GM10248 (cell line): ENCODE data around the gene MRPS5.

ENCODE experiments used
- CTCF ChIA-PET: fragments of 300-600 bp; sonication (Branson Sonifier 250); formaldehyde crosslinking; extraction: SDS; loops from one replicate; lab custom pipeline; 2021; ENCODE audit warnings: antibody characterized with exemption; lab: Yijun Ruan, JAX
- POLR2A ChIA-PET: fragments of 350-650 bp; sonication (Branson Sonifier 250); formaldehyde crosslinking; extraction: SDS; loops from one replicate; lab custom pipeline; 2020; ENCODE audit warnings: antibody characterized with exemption; lab: Yijun Ruan, JAX
- DNase-seq: peaks from one replicate; pipeline ENCODE4 v3.0.0; 2012; ENCODE audit errors: extremely low spot score
- TF ChIP-seq, protein P1 (sequence below): IDR thresholded peaks from 2 replicates; pipeline ENCODE4 v1.5.1; 2012; ENCODE audit warnings: mild to moderate bottlenecking, low read depth; ENCODE audit errors: extremely low read depth, missing control alignments, control extremely low read depth

MRPS5 gene

GRCh38 chr2:95063086-95063958, 58.3 kb downstream of the MRPS5 start:
- ChIA-PET CTCF (interaction anchor here (1.1 to 8.0 kb wide), 7 partner anchors 9 to 107 kb away, joined by 3 to 88 read pairs (median 12); no protein-coding TSS in a partner anchor), POLR2A (interaction anchor here (0.7 kb wide), 1 partner anchor 16 kb away, joined by 3 read pairs; no protein-coding TSS in a partner anchor)
- TF ChIP-seq, protein P1, sequence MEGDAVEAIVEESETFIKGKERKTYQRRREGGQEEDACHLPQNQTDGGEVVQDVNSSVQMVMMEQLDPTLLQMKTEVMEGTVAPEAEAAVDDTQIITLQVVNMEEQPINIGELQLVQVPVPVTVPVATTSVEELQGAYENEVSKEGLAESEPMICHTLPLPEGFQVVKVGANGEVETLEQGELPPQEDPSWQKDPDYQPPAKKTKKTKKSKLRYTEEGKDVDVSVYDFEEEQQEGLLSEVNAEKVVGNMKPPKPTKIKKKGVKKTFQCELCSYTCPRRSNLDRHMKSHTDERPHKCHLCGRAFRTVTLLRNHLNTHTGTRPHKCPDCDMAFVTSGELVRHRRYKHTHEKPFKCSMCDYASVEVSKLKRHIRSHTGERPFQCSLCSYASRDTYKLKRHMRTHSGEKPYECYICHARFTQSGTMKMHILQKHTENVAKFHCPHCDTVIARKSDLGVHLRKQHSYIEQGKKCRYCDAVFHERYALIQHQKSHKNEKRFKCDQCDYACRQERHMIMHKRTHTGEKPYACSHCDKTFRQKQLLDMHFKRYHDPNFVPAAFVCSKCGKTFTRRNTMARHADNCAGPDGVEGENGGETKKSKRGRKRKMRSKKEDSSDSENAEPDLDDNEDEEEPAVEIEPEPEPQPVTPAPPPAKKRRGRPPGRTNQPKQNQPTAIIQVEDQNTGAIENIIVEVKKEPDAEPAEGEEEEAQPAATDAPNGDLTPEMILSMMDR, result no peak
- DNase-seq, result peak; percentile 57

GRCh38 chr2:95062242-95063085, 59.1 kb downstream of the MRPS5 start:
- ChIA-PET POLR2A (interaction anchor here (0.7 kb wide), 1 partner anchor 17 kb away, joined by 3 read pairs; no protein-coding TSS in a partner anchor), CTCF (interaction anchor here (1.1 to 8.0 kb wide), 6 partner anchors 10 to 106 kb away, joined by 3 to 88 read pairs (median 24); no protein-coding TSS in a partner anchor)
- DNase-seq, result no peak
- TF ChIP-seq, protein P1, result no peak

GRCh38 chr2:95061601-95062183, 59.9 kb downstream of the MRPS5 start:
- ChIA-PET CTCF (interaction anchor here (1.1 to 8.0 kb wide), 4 partner anchors 9 to 105 kb away, joined by 3 to 88 read pairs (median 46); no protein-coding TSS in a partner anchor), POLR2A (no interaction called here)
- TF ChIP-seq, protein P1, result no peak
- no peak for DNase-seq

DNA sequence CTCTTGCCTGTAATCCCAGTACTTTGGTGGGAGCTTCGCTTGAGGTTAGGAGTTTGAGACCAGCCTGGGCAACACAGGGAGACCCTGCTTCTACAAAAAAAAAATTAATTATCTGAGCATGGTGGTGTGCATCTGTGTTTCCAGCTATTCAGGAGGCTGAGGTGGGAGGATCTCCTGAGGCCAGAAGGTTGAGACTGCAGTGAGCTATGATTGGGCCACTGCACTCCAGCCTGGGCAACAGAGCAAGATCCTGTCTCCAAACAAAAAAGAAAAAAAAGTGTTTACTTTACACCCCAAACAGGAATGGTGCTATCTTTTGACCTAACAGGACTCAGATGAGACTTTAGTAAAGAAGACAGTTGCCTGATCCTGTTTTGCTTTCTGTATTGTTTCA, 60.5 kb downstream of the MRPS5 start:
- no peak for DNase-seq
- TF ChIP-seq, protein P1, result no peak
- ChIA-PET POLR2A (no interaction called here), CTCF (interaction anchor here (6.0 to 8.0 kb wide), 3 partner anchors 9 to 38 kb away, joined by 36 to 88 read pairs (median 57); no protein-coding TSS in a partner anchor)

DNA sequence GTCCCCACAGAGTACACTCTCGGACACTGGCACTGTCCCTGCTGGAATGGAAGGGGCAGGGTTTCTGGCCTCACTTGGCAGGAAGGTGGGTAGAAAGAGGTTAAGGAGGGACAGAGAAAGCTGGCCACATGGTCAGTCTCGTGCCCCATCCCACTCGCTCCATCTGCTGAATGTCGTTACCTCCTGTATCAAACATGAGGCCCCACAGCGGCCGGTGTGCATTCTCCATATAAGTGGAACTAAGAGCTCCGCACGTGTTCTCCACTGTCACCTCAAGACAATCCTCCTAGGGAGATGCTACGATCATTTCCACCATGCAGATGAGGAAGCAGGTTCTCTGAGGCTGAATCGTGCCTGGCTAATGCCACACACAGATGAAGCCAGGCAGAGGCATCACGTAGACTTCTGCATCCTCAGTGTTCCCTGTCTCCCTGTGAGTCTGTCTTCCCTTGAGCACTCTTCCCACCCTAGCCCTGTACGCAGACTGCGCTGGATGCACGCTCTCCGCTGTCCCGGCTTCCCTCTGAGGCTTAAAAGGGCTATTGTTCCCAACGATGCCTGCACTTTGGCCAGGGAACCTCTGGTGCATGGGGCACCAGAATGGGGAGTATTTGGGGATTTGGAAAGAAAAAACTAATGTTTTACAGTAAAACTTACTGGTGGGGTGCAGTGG, 61.0 kb downstream of the MRPS5 start:
- ChIA-PET POLR2A (no interaction called here), CTCF (interaction anchor here (6.7 to 8.0 kb wide), 2 partner anchors 8 to 17 kb away, joined by 57 to 88 read pairs; no protein-coding TSS in a partner anchor)
- TF ChIP-seq, protein P1, result no peak
- DNase-seq, result no peak
